HEK293 (cell line): Measurements from ENCODE around the gene BUB1.

Experiments used
- CTCF ChIA-PET: fragments of 350-600 bp; formaldehyde crosslinking; extraction: SDS; loops from one replicate; lab custom pipeline; 2021; ENCODE audit warnings: antibody characterized with exemption; lab: Yijun Ruan, JAX
- POLR2A ChIA-PET: fragments of 300-600 bp; formaldehyde crosslinking; extraction: SDS; loops from one replicate; lab custom pipeline; 2020; ENCODE audit warnings: antibody characterized with exemption, inconsistent platforms; lab: Yijun Ruan, JAX
- H3K27ac ChIP-seq: fragments of 200-500 bp; sonication (Bioruptor generic); 2 replicates; pipeline ENCODE4 v1.5.1; 2014; ENCODE audit warnings: low read depth, low read length, control low read depth, inconsistent platforms; ENCODE audit errors: extremely low read depth
- H3K36me3 ChIP-seq, 2 experiments: fragments of 200-500 bp in 1 of 2; sonication (Bioruptor generic) in 1 of 2; 1 replicate in 1 of 2; 2 replicates in 1 of 2; pipeline ENCODE4 v1.5.1; 2014 to 2017; ENCODE audit warnings: inconsistent platforms in 2 of 2, low read length in 2 of 2; ENCODE audit not compliant: control insufficient read depth in 2 of 2, insufficient read depth in 1 of 2
- H3K4me1 ChIP-seq: fragments of 200-500 bp; sonication (Bioruptor generic); 2 replicates; pipeline ENCODE4 v1.5.1; 2014; ENCODE audit warnings: mild to moderate bottlenecking, low read length, inconsistent platforms; ENCODE audit not compliant: control insufficient read depth, insufficient read depth
- H3K4me3 ChIP-seq: 2 replicates; pipeline ENCODE4 v1.5.1; 2011; ENCODE audit warnings: low read depth, mild to moderate bottlenecking, control low read depth, low read length, moderate library complexity
- H3K9me3 ChIP-seq: fragments of 200-500 bp; sonication (Bioruptor generic); 2 replicates; pipeline ENCODE4 v1.5.1; 2014; ENCODE audit warnings: low read depth, low read length, inconsistent platforms; ENCODE audit not compliant: control insufficient read depth, insufficient read depth
- FEZF1 ChIP-seq: fragments of 450-650 bp; formaldehyde crosslinking; IDR thresholded peaks from 2 replicates; pipeline ENCODE4 v1.5.1; 2016; ENCODE audit warnings: missing biosample characterization, missing genetic modification characterization
- GLI2 ChIP-seq: fragments of 450-650 bp; formaldehyde crosslinking; IDR thresholded peaks from 2 replicates; pipeline ENCODE4; 2017; ENCODE audit warnings: missing biosample characterization, missing genetic modification characterization, low read depth, borderline replicate concordance
- HOXD13 ChIP-seq: sonication (generic); formaldehyde crosslinking; IDR thresholded peaks from 2 replicates; pipeline ENCODE4 v1.8.0; 2022; ENCODE audit warnings: missing genetic modification reagents, borderline replicate concordance
- KLF8 ChIP-seq: fragments of 450-650 bp; formaldehyde crosslinking; IDR thresholded peaks from 2 replicates; pipeline ENCODE4 v1.5.1; 2016; ENCODE audit warnings: missing biosample characterization, missing genetic modification characterization
- PRDM1 ChIP-seq: fragments of 450-650 bp; formaldehyde crosslinking; IDR thresholded peaks from 2 replicates; pipeline ENCODE4; 2016; ENCODE audit warnings: missing biosample characterization, missing genetic modification characterization
- RBAK ChIP-seq: fragments of 450-650 bp; formaldehyde crosslinking; IDR thresholded peaks from 2 replicates; pipeline ENCODE4 v1.5.1; 2016; ENCODE audit warnings: missing biosample characterization, missing genetic modification characterization
- ZNF133 ChIP-seq: fragments of 450-650 bp; formaldehyde crosslinking; IDR thresholded peaks from 2 replicates; pipeline ENCODE4 v1.5.1; 2016; ENCODE audit warnings: missing biosample characterization, missing genetic modification characterization
- ZNF140 ChIP-seq: fragments of 450-650 bp; formaldehyde crosslinking; IDR thresholded peaks from 2 replicates; pipeline ENCODE4 v1.5.1; 2016; ENCODE audit warnings: missing biosample characterization, missing genetic modification characterization
- ZNF175 ChIP-seq: fragments of 450-650 bp; formaldehyde crosslinking; IDR thresholded peaks from 2 replicates; pipeline ENCODE4 v1.5.1; 2016; ENCODE audit warnings: missing biosample characterization, missing genetic modification characterization
- ZNF202 ChIP-seq: fragments of 450-650 bp; formaldehyde crosslinking; IDR thresholded peaks from 2 replicates; pipeline ENCODE4 v1.5.1; 2016; ENCODE audit warnings: missing biosample characterization, missing genetic modification characterization, borderline replicate concordance
- ZNF324 ChIP-seq: fragments of 450-650 bp; formaldehyde crosslinking; IDR thresholded peaks from 2 replicates; pipeline ENCODE4 v1.5.1; 2016; ENCODE audit warnings: missing biosample characterization, missing genetic modification characterization
- ZNF571 ChIP-seq: fragments of 450-650 bp; formaldehyde crosslinking; IDR thresholded peaks from 2 replicates; pipeline ENCODE4 v1.5.0; 2017; ENCODE audit warnings: missing biosample characterization, missing genetic modification characterization
- ZNF623 ChIP-seq: fragments of 450-650 bp; formaldehyde crosslinking; IDR thresholded peaks from 2 replicates; pipeline ENCODE4 v1.5.1; 2016; ENCODE audit warnings: missing biosample characterization, missing genetic modification characterization
- ZNF768 ChIP-seq: fragments of 450-650 bp; formaldehyde crosslinking; IDR thresholded peaks from 2 replicates; pipeline ENCODE4 v1.5.1; 2018; ENCODE audit warnings: missing biosample characterization, mild to moderate bottlenecking, missing genetic modification characterization
- ZNF785 ChIP-seq: fragments of 450-650 bp; formaldehyde crosslinking; IDR thresholded peaks from 2 replicates; pipeline ENCODE4 v1.5.1; 2016; ENCODE audit warnings: missing biosample characterization, missing genetic modification characterization
- TF ChIP-seq, protein P1 (sequence below): fragments of 450-650 bp; formaldehyde crosslinking; IDR thresholded peaks from 2 replicates; pipeline ENCODE4 v1.5.1; 2017; ENCODE audit warnings: missing biosample characterization, missing genetic modification characterization
- TF ChIP-seq, protein P2 (sequence below): fragments of 450-650 bp; IDR thresholded peaks from 2 replicates; pipeline ENCODE4 v1.5.1; 2018; ENCODE audit warnings: missing biosample characterization, mild to moderate bottlenecking, missing genetic modification characterization
- TF ChIP-seq, protein P3 (sequence below): fragments of 450-650 bp; formaldehyde crosslinking; IDR thresholded peaks from 2 replicates; pipeline ENCODE4 v1.5.1; 2016; ENCODE audit warnings: missing biosample characterization, missing genetic modification characterization, borderline replicate concordance

The BUB1 gene

DNA sequence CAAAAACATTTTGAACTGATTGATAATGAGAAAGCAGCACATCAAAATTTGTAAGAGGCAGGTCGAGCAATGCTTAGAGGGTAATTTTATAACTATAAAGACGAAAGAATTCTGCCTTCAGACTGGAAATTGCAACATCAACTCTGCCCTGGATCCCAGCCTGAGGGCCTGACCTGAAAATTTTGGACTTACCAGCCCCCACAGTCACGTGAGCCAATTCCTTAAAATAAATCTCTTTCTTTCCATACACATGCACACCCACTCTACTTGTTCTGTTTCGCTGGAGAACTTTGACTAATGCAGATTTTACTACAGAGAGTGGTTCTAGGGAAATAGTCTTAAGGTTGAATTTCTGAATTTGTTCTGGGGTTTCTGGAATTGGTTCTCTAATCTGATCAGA, 39.9 kb upstream of the BUB1 start (continued):
- TF ChIP-seq, protein P1, sequence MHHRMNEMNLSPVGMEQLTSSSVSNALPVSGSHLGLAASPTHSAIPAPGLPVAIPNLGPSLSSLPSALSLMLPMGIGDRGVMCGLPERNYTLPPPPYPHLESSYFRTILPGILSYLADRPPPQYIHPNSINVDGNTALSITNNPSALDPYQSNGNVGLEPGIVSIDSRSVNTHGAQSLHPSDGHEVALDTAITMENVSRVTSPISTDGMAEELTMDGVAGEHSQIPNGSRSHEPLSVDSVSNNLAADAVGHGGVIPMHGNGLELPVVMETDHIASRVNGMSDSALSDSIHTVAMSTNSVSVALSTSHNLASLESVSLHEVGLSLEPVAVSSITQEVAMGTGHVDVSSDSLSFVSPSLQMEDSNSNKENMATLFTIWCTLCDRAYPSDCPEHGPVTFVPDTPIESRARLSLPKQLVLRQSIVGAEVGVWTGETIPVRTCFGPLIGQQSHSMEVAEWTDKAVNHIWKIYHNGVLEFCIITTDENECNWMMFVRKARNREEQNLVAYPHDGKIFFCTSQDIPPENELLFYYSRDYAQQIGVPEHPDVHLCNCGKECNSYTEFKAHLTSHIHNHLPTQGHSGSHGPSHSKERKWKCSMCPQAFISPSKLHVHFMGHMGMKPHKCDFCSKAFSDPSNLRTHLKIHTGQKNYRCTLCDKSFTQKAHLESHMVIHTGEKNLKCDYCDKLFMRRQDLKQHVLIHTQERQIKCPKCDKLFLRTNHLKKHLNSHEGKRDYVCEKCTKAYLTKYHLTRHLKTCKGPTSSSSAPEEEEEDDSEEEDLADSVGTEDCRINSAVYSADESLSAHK (tag by site-specific recombination), result no peak
- TF ChIP-seq FEZF1 (no peak), PRDM1 (tag by site-specific recombination) (no peak), ZNF785 (tag by site-specific recombination) (no peak), ZNF571 (no peak), RBAK (tag by site-specific recombination) (no peak)
- TF ChIP-seq, protein P2, sequence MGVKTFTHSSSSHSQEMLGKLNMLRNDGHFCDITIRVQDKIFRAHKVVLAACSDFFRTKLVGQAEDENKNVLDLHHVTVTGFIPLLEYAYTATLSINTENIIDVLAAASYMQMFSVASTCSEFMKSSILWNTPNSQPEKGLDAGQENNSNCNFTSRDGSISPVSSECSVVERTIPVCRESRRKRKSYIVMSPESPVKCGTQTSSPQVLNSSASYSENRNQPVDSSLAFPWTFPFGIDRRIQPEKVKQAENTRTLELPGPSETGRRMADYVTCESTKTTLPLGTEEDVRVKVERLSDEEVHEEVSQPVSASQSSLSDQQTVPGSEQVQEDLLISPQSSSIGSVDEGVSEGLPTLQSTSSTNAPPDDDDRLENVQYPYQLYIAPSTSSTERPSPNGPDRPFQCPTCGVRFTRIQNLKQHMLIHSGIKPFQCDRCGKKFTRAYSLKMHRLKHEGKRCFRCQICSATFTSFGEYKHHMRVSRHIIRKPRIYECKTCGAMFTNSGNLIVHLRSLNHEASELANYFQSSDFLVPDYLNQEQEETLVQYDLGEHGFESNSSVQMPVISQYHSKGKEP (tag by site-specific recombination), result no peak
- TF ChIP-seq, all 188 proteins: peak for 0

DNA sequence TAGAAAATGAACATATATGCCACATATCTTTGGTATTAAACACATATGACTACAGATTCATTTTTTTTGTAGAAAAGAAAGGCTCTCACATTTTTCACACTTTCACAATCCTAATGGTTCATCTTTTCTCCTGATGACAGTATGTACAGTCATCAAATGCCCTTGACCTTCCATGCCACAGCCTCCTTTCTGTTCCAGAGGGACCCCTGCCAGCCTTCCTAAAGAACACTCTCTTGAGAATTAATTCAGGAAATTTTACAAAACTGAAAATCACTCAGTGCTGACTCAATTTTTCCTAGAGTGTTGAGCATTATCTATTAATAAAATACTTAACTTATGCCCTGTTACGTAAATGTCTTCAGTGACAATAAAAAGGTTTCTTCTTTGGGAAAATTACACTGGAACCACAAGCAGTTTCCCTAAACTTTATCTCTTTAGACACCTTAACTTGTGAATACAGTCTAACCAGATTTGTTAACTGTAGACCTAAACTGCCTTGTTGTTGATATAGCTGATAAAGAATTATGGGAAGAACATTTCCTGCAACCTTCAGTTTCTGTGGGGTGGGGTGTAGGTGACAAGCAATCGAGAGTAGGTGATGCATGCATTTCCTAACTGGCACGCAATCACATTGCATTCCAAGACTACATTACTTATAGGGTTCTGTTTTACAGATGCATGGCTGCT, 39.2 kb upstream of the BUB1 start:
- no peaks in the 10 kb centered on the region for H3K36me3 ChIP-seq
- ChIA-PET POLR2A (no interaction called here), CTCF (no interaction called here)
- no peaks in the 10 kb centered on the region for H3K4me1 ChIP-seq
- no peak for TF ChIP-seq KLF8 (tag by site-specific recombination)
- TF ChIP-seq, all 188 proteins: peak for 0
- H3K27ac ChIP-seq, result no peak overlapping the region
- no peaks in the 10 kb centered on the region for H3K9me3 ChIP-seq
- H3K4me3 ChIP-seq, result no peak overlapping the region

DNA sequence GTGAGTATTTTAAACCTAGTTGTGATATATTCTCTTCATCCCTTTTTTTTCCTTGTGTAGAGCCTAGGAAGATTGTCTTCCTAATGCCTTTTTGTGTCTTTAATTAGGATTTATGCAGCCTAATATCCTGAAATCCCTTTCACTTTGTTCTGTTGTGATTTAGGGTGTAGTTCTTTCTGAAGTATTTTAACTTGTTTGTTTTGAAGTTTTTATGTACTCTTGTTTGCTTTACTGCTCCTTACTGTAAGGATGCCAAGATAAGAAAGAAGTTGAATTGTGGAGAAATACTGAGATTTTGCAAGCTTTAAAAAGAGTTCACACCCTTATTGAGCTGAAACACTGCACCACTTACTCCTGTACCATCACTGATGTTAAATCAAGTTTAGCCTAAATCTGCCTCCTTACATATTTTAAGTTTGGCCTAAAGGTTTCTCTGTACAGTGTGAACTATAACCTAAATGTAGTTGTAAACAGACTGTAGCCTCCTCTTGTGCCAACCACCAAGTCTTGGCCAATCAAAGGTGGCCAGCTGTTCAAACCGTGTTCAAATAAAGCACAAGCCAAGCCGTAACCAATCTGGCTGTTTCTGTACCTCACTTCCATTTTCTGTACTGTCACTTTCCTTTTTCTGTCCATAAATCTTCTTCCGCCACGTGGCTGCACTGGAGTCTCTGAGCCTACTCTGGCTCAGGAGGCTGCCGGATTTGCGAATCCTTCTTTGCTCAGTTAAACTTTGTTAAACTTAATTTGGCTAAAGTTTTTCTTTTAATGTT, 36.8 kb upstream of the BUB1 start:
- Histone ChIP-seq H3K9me3 (no peaks in the 10 kb centered on the region), H3K36me3 (no peaks in the 10 kb centered on the region), H3K4me3 (no peak overlapping the region), H3K27ac (no peak overlapping the region), H3K4me1 (no peaks in the 10 kb centered on the region)
- ChIA-PET POLR2A (no interaction called here), CTCF (no interaction called here)
- TF ChIP-seq ZNF133 (tag by site-specific recombination) (no peak), ZNF202 (no peak), HOXD13 (CRISPR knock-in tag) (no peak), ZNF324 (tag by site-specific recombination) (no peak), ZNF768 (tag by site-specific recombination) (no peak), ZNF140 (tag by site-specific recombination) (no peak), ZNF175 (tag by site-specific recombination) (no peak), ZNF623 (tag by site-specific recombination) (no peak), GLI2 (no peak)
- TF ChIP-seq, protein P3, sequence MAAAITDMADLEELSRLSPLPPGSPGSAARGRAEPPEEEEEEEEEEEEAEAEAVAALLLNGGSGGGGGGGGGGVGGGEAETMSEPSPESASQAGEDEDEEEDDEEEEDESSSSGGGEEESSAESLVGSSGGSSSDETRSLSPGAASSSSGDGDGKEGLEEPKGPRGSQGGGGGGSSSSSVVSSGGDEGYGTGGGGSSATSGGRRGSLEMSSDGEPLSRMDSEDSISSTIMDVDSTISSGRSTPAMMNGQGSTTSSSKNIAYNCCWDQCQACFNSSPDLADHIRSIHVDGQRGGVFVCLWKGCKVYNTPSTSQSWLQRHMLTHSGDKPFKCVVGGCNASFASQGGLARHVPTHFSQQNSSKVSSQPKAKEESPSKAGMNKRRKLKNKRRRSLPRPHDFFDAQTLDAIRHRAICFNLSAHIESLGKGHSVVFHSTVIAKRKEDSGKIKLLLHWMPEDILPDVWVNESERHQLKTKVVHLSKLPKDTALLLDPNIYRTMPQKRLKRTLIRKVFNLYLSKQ, result no peak
